Right atrium auricular region (tissue), 2 donors: ENCODE results near the gene SLC16A3. TPM values are rescaled to one million over a fixed set of nuclear protein-coding genes. Genes with fewer than 3 reads are reported as not detected.
A peak's percentile ranks its signal among the peaks of the same experiment; 100 is the strongest.

Experiments
- DNase-seq: peaks from one replicate; pipeline ENCODE4 v3.0.0-alpha.2; 2019; ENCODE audit warnings: low spot score
- H3K27ac ChIP-seq, 2 donors: fragments of 200-600 bp; sonication (generic); 1 replicate in 1 of 2; 2 replicates in 1 of 2; pipeline ENCODE4 v1.5.1; 2016 to 2019
- H3K27me3 ChIP-seq, 2 donors: fragments of 200-600 bp; sonication (generic); one replicate each; pipeline versions ENCODE4 v1.5.1 to v1.6.0; 2017 to 2019
- H3K36me3 ChIP-seq: fragments of 200-600 bp; sonication (generic); one replicate; pipeline ENCODE4 v1.5.1; 2016
- H3K4me1 ChIP-seq, 2 donors: fragments of 200-600 bp; sonication (generic); one replicate each; pipeline versions ENCODE4 v1.5.1 to v1.6.0; 2017 to 2019
- H3K4me3 ChIP-seq, 2 donors: fragments of 200-600 bp; sonication (generic); 1 replicate in 1 of 2; 2 replicates in 1 of 2; pipeline ENCODE4 v1.5.1; 2017 to 2019; ENCODE audit warnings: mild to moderate bottlenecking in 1 of 2, moderate library complexity in 1 of 2
- H3K9me3 ChIP-seq, 2 donors: fragments of 200-600 bp; sonication (generic); one replicate each; pipeline ENCODE4 v1.5.1; 2019
- total RNA-seq, 2 donors: library from RNA; depleted of rRNA; stranded (reverse); fragments of >200 nt; gene quantifications; one replicate each; pipeline ENCODE4 v1.1.0, GENCODE V29; 2016
- TF ChIP-seq, protein P1 (sequence below), 2 donors: fragments of 200-600 bp; sonication (generic); IDR thresholded peaks; one replicate each; pipeline ENCODE4 v1.5.1; 2019; ENCODE audit warnings: antibody characterized with exemption in 2 of 2

The SLC16A3 gene
- total RNA-seq, 2 donors from 2014 or later, result 5.0 to 19.5 TPM

DNA sequence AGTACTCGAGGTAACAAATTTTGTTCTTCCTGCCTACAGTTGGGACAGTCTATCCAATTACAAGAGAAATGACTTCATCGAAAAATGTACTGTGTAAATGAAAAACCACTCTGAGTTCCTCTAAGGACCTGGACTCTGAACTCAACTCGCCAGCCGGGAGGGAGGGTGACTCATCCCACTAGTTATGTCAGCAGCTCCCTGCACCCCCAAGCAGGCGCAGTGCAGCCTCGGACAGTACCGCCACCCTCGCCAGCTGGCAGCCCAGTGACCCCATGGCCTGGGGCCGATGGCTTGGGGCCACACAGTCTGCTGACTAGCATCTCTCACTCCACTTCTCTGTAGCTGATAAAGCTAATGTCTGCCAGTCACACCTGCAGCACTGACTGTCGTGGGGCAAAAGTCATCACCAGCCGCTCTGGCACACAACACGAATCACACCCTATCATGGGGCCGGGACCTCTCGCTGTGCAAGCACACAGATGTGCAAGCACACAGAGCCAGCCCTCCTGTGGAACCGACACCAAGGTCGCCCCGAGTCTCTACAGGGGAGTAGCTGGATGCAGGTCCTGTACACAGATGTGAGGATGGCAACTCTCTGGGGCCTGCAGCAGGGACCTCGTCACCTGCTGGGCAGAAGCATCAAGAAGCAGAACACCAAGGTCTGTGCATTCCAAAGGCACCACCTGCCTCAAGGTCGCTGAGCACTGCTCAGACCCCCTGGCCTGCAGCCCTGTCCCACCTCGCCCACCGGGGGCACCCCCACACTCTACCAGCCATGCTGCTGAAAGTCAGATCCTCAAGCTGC is 38.9 kb downstream of the SLC16A3 start:
- Histone ChIP-seq H3K36me3 (peaks cover 44% of the 10 kb centered on the region), H3K27ac (peak overlapping the region; percentile 87 to 100), H3K4me3 (peak overlapping the region in 1 of 2 donors; percentile 17), H3K4me1 (peaks cover 0 to 72% of the 10 kb centered on the region in 2 donors), H3K9me3 (no peaks in the 10 kb centered on the region), H3K27me3 (no peaks in the 10 kb centered on the region)
- peak; percentile 97 for DNase-seq
- TF ChIP-seq, protein P1, sequence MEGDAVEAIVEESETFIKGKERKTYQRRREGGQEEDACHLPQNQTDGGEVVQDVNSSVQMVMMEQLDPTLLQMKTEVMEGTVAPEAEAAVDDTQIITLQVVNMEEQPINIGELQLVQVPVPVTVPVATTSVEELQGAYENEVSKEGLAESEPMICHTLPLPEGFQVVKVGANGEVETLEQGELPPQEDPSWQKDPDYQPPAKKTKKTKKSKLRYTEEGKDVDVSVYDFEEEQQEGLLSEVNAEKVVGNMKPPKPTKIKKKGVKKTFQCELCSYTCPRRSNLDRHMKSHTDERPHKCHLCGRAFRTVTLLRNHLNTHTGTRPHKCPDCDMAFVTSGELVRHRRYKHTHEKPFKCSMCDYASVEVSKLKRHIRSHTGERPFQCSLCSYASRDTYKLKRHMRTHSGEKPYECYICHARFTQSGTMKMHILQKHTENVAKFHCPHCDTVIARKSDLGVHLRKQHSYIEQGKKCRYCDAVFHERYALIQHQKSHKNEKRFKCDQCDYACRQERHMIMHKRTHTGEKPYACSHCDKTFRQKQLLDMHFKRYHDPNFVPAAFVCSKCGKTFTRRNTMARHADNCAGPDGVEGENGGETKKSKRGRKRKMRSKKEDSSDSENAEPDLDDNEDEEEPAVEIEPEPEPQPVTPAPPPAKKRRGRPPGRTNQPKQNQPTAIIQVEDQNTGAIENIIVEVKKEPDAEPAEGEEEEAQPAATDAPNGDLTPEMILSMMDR (IDR thresholded peaks at IDR 0.05), result no peak

DNA sequence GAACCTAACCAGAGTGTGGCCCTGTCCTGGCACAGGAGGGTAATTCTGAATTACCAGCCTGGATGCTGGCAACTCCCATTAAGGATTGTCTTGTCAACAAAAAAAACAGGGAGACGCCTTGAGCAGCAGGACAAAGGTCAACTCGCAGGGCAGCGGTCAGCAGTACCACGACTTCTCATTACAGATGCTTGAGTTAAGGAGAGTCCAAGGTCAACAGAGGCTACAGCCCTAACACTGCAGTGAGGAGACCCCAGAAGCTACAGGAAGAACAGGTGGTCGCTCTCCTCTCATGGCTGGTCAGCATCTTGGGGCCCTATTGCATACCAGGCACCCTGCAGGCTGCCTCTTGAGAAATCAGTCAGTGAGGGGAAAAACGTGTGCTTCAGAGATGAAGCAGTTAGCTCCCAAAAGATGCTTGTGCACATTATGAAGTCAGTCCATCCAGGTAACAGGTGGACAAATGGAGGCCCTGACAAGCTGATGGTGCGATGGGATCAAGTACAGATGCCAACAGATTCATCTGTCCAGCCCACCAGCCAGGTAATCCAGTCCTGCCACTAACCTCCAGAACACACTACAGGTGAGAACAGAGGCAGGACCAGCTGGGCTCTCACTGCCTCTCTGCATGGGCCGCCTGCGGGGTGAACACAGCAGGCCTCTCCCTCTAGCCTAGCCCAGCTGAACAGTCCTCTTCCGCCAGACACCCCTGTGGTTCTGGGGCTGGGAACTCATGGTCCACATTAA is 40.5 kb downstream of the SLC16A3 start:
- no peaks in the 10 kb centered on the region for H3K9me3 ChIP-seq
- H3K27me3 ChIP-seq, result no peaks in the 10 kb centered on the region
- H3K4me1 ChIP-seq, result peaks cover 0 to 79% of the 10 kb centered on the region in 2 donors
- H3K27ac ChIP-seq, result peak overlapping the region in 1 of 2 donors; percentile 100
- no peak for DNase-seq
- H3K36me3 ChIP-seq, result peaks cover 28% of the 10 kb centered on the region
- no peak overlapping the region for H3K4me3 ChIP-seq
- TF ChIP-seq, protein P1 (IDR thresholded peaks at IDR 0.05), result no peak

DNA sequence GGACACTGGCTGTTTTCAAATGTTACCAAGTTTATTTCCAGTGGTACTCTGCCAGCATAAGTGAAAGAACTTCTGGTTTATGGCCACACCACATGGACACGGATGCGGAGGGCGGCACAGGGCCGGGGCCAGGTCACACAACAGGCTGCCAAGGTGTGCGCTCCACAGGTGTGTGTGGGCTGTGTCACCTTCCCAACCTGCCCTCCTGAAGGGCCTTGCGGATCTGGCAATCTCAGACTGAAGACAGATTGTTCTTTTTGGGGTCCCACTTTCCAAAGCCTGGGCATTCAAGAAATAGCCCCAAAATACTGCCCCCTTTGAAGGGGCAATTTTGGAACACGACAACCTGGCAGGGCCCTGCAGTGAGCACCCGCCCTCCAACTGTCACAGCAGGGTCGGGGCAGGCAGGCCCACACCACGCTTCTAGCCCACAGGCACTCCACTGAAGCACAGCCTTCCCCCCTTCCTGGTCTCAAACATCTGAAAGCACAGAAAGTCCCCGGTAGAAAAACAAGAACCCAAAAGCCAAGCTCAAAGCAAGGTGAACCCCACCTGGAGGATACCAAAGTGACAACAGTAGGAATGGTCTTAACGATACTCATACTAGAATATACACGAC is 41.1 kb downstream of the SLC16A3 start:
- H3K4me1 ChIP-seq, result peaks cover 0 to 81% of the 10 kb centered on the region in 2 donors
- no peaks in the 10 kb centered on the region for H3K27me3 ChIP-seq
- peaks cover 22% of the 10 kb centered on the region for H3K36me3 ChIP-seq
- TF ChIP-seq, protein P1 (IDR thresholded peaks at IDR 0.05), result no peak
- no peak for DNase-seq
- H3K9me3 ChIP-seq, result no peaks in the 10 kb centered on the region
- H3K27ac ChIP-seq, result peak overlapping the region in 1 of 2 donors; percentile 100
- H3K4me3 ChIP-seq, result no peak overlapping the region

DNA sequence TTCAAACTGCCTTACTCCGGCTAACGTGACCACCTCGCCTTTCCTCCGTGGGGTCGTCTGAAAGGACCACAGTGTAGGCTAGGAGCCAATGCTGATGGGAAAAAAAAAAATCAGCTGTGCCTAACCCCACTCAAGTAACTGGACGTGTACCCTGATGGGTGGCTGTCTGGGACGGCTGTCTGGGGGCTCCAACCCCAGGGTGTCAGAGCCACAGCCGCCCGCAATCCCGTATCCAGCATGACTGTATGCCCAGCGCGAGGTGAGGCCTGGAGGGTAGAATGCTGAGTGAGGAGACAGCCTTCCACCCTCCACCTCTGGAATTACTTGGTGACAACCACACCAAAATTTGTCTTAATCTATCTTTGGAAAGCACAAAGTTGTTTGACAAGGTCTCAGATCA is 41.8 kb downstream of the SLC16A3 start:
- no peak overlapping the region for H3K4me3 ChIP-seq
- no peaks in the 10 kb centered on the region for H3K9me3 ChIP-seq
- peak overlapping the region in 1 of 2 donors; percentile 100 for H3K27ac ChIP-seq
- H3K4me1 ChIP-seq, result peaks cover 0 to 78% of the 10 kb centered on the region in 2 donors
- TF ChIP-seq, protein P1 (IDR thresholded peaks at IDR 0.05), result no peak
- no peaks in the 10 kb centered on the region for H3K27me3 ChIP-seq
- no peak for DNase-seq
- H3K36me3 ChIP-seq, result peaks cover 15% of the 10 kb centered on the region

DNA sequence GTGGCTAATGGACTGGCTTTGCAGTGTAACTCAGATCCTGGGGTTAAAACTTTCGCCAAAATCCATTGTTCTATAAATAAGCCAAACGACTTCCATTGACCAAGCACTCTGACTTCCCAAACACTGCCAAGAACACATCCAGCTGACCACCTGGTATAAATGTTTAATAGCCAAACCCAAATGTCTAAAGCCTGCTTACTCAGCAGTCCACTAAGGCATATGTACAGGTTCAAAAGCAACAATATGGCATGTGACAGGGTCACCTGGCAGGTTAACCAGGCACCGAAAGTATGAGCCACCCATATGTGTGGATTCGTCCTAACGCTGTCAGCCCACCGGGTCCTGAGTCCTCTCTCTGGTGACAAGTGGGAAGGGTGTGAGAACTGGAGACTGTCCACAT is 42.6 kb downstream of the SLC16A3 start:
- Histone ChIP-seq H3K4me1 (peaks cover 0 to 71% of the 10 kb centered on the region in 2 donors), H3K4me3 (peak overlapping the region in 1 of 2 donors; percentile 5), H3K27me3 (no peaks in the 10 kb centered on the region), H3K36me3 (peaks cover 7% of the 10 kb centered on the region), H3K27ac (peak overlapping the region; percentile 96 to 100), H3K9me3 (no peaks in the 10 kb centered on the region)
- TF ChIP-seq, protein P1 (IDR thresholded peaks at IDR 0.05), result no peak
- no peak for DNase-seq
